NCI-H1417 (cell line): ENCODE measurements around the gene SLC29A4.
A peak's percentile ranks its signal among the peaks of the same experiment; 100 is the strongest.

Source experiments
- DNase-seq, 3 experiments: peaks; one replicate each; lab custom pipeline; 2025; lab: John Stamatoyannopoulos, UW

The SLC29A4 gene

GRCh38 chr7:5324961-5325360 is 42.2 kb downstream of the SLC29A4 start:
- DNase-seq = no peak

- DNase-seq = no peak
Measured at GRCh38 chr7:5330288-5330687, 47.5 kb downstream of the SLC29A4 start.

- no peak for DNase-seq
Measured at GRCh38 chr7:5332579-5332978, 49.8 kb downstream of the SLC29A4 start.

GRCh38 chr7:5333121-5334045 is 50.6 kb downstream of the SLC29A4 start:
- DNase-seq = no peak

- no peak for DNase-seq
Measured at GRCh38 chr7:5334671-5335070, 51.9 kb downstream of the SLC29A4 start.

GRCh38 chr7:5337047-5337446 is 54.3 kb downstream of the SLC29A4 start:
- DNase-seq = no peak

- no peak for DNase-seq
Measured at GRCh38 chr7:5339955-5340354, 57.2 kb downstream of the SLC29A4 start.

GRCh38 chr7:5342631-5343030 is 59.9 kb downstream of the SLC29A4 start:
- DNase-seq = no peak

- peak in 1 of 3 experiments; percentile 3 for DNase-seq
Measured at GRCh38 chr7:5343884-5344283, 61.1 kb downstream of the SLC29A4 start.

- no peak for DNase-seq
Measured at GRCh38 chr7:5344342-5344741, 61.6 kb downstream of the SLC29A4 start.

- DNase-seq = no peak
Measured at GRCh38 chr7:5345171-5345570, 62.4 kb downstream of the SLC29A4 start.

GRCh38 chr7:5345671-5346070 is 62.9 kb downstream of the SLC29A4 start:
- no peak for DNase-seq

- DNase-seq = no peak
Measured at GRCh38 chr7:5348134-5349004, 65.6 kb downstream of the SLC29A4 start.

- DNase-seq = no peak
Measured at GRCh38 chr7:5349005-5349380, 66.2 kb downstream of the SLC29A4 start.

GRCh38 chr7:5349437-5350173 is 66.9 kb downstream of the SLC29A4 start:
- no peak for DNase-seq

GRCh38 chr7:5350174-5350463 is 67.4 kb downstream of the SLC29A4 start:
- DNase-seq = no peak

GRCh38 chr7:5350600-5351385 is 68.0 kb downstream of the SLC29A4 start:
- DNase-seq = no peak

GRCh38 chr7:5351507-5352265 is 68.9 kb downstream of the SLC29A4 start:
- DNase-seq = no peak

- no peak for DNase-seq
Measured at GRCh38 chr7:5352440-5353010, 69.8 kb downstream of the SLC29A4 start.

GRCh38 chr7:5354460-5355232 is 71.9 kb downstream of the SLC29A4 start:
- peak in 2 of 3 experiments; percentile 4 to 55 for DNase-seq
